ENCODE results near the gene LRBA.
A peak's percentile ranks its signal among the peaks of the same experiment; 100 is the strongest.

GRCh38 chr4:150369434-150370380 lies 645.4 kb downstream of the LRBA start:
- TF ChIP-seq POLR2A (IDR thresholded peaks at IDR 0.05; ENCODE audit: low read depth, low read length) (no peak), MAZ (IDR thresholded peaks at IDR 0.05; ENCODE audit: borderline replicate concordance, low read depth, low read length) (no peak), CTCF (conservative IDR thresholded peaks at IDR 0.05; ENCODE audit: low read depth, low read length) (no peak), NFE2L2 (IDR thresholded peaks at IDR 0.05; ENCODE audit: low read depth, low read length) (no peak), FOS (IDR thresholded peaks at IDR 0.05; ENCODE audit: low read depth, low read length) (no peak), RFX5 (IDR thresholded peaks at IDR 0.05; ENCODE audit: low read depth, low read length) (no peak), MAFK (IDR thresholded peaks at IDR 0.05; ENCODE audit: low read depth, low read length) (peak; percentile 75), CHD1 (IDR thresholded peaks at IDR 0.05; ENCODE audit: low read depth, low read length) (no peak), CEBPB (IDR thresholded peaks at IDR 0.05; ENCODE audit: low read depth, low read length) (no peak), ELK1 (IDR thresholded peaks at IDR 0.05; ENCODE audit: borderline replicate concordance, low read depth, low read length) (no peak), MXI1 (IDR thresholded peaks at IDR 0.05; ENCODE audit: borderline replicate concordance, low read depth, low read length) (no peak), SMC3 (IDR thresholded peaks at IDR 0.05; ENCODE audit: low read depth, low read length) (no peak), RCOR1 (IDR thresholded peaks at IDR 0.05; ENCODE audit: insufficient replicate concordance, low read length) (no peak)
- TF ChIP-seq, protein P1, sequence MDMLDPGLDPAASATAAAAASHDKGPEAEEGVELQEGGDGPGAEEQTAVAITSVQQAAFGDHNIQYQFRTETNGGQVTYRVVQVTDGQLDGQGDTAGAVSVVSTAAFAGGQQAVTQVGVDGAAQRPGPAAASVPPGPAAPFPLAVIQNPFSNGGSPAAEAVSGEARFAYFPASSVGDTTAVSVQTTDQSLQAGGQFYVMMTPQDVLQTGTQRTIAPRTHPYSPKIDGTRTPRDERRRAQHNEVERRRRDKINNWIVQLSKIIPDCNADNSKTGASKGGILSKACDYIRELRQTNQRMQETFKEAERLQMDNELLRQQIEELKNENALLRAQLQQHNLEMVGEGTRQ (IDR thresholded peaks at IDR 0.05; ENCODE audit: low read depth, low read length), result no peak
